Measurements from ENCODE around the gene FREM2.

FREM2 gene

DNA sequence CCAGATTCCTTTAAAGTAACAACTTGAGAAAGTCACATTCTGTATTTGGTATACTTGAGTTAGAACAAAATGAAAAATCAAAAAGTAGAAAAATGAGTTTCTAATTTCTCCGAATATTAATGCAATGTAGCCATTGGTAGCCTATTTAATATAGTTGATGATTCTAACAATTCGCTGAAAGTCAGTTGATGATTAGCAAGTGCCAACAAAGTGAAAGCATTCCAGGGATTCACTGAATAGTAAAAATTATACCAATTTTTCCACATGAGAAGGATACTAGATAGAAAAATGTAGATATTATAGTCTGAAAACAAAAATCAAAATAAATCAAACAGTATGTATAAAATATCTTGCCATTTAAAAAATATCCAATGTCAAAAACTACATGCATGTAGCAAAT lies 117.2 kb downstream of the FREM2 start:
- Histone ChIP-seq H3K4me3 (ENCODE audit: low read length) (peak overlapping the region; percentile 44; the same call in 1 of the 2 replicates), H3K36me3 (ENCODE audit: insufficient read depth, low read depth, low read length) (no peaks in the 10 kb centered on the region), H3K4me1 (ENCODE audit: insufficient read depth, low read length) (peaks cover 28% of the 10 kb centered on the region), H3K9ac (ENCODE audit: low read depth, low read length) (peak overlapping the region; percentile 50; the same call in 1 of the 2 replicates), H3K27ac (ENCODE audit: low read length) (no peak overlapping the region), H3K27me3 (ENCODE audit: insufficient read depth, low read length) (no peaks in the 10 kb centered on the region), H3K9me3 (ENCODE audit: insufficient read depth, low read depth, low read length) (peaks cover 6% of the 10 kb centered on the region; the same call in 1 of the 2 replicates)

DNA sequence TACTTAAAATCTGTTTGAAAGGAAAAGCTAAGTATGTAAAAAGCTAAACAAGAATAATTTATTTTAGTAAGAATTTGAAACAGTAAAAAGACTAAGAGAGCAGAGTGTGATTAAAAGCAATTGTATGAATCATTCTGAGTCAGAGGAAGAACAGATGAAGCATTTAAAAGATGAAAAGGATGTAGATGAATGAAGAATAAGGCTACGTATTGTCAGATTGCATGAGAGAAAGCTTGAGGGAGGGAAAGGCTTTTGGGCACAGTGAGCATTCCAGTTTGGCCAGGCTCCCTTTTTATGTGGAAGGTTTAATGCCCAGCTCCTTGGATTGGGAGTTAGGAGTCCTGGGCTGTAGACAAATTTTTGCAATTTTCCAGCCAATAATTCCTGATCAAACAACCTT lies 117.7 kb downstream of the FREM2 start:
- H3K27ac ChIP-seq (ENCODE audit: low read length): no peak overlapping the region
- no peaks in the 10 kb centered on the region for H3K36me3 ChIP-seq (ENCODE audit: insufficient read depth, low read depth, low read length)
- peaks cover 28% of the 10 kb centered on the region for H3K4me1 ChIP-seq (ENCODE audit: insufficient read depth, low read length)
- H3K27me3 ChIP-seq (ENCODE audit: insufficient read depth, low read length): no peaks in the 10 kb centered on the region
- peaks cover 10% of the 10 kb centered on the region; the same call in 1 of the 2 replicates for H3K9me3 ChIP-seq (ENCODE audit: insufficient read depth, low read depth, low read length)
- H3K9ac ChIP-seq (ENCODE audit: low read depth, low read length): peak overlapping the region; percentile 4; the same call in 1 of the 2 replicates
- no peak overlapping the region for H3K4me3 ChIP-seq (ENCODE audit: low read length)

DNA sequence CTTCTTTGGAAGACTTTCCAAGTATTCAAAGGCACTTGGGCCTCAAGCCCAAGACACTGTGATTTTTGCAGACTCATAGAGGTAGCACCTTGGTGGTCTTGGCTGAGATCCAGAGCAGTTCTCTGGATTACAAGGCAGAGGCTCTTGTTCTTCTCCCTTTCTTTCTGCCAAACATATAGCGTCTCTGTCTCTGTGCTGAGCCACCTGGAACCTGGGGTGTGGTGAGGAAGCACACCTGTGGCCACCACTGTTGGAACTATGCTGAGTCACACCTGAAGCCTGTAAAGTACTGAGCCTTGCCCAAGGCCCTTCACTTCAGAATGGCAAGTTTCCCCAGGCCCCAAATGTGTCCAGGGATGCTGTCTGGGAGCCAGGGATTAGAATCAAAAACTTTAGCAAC lies 127.5 kb downstream of the FREM2 start:
- no peak overlapping the region for H3K27ac ChIP-seq (ENCODE audit: low read length)
- H3K9me3 ChIP-seq (ENCODE audit: insufficient read depth, low read depth, low read length): peaks cover 12% of the 10 kb centered on the region; the same call in 1 of the 2 replicates
- H3K36me3 ChIP-seq (ENCODE audit: insufficient read depth, low read depth, low read length): no peaks in the 10 kb centered on the region
- no peaks in the 10 kb centered on the region for H3K27me3 ChIP-seq (ENCODE audit: insufficient read depth, low read length)
- no peak overlapping the region for H3K9ac ChIP-seq (ENCODE audit: low read depth, low read length)
- H3K4me1 ChIP-seq (ENCODE audit: insufficient read depth, low read length): no peaks in the 10 kb centered on the region
- H3K4me3 ChIP-seq (ENCODE audit: low read length): no peak overlapping the region

DNA sequence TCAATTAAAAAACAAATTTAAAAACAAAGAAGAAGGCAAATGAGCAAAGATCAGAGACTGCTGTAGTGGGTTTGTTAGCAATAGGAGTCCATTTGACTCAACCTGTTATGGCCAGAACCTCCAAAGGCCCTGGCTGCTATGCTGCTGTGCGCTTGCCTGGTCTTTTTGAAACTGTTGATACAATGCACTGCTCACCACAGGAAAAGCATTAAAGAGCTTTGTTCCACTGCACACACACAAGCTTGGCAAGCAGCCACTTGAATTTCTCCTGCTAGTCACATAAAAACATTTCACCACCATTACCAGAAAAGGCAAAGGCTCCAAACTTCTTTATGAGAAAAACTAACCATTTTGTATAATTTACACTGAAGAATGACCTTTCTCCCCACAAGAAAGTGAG lies 132.2 kb downstream of the FREM2 start:
- no peaks in the 10 kb centered on the region for H3K9me3 ChIP-seq (ENCODE audit: insufficient read depth, low read depth, low read length)
- H3K4me3 ChIP-seq (ENCODE audit: low read length): no peak overlapping the region
- H3K4me1 ChIP-seq (ENCODE audit: insufficient read depth, low read length): no peaks in the 10 kb centered on the region
- H3K27ac ChIP-seq (ENCODE audit: low read length): no peak overlapping the region
- no peaks in the 10 kb centered on the region for H3K36me3 ChIP-seq (ENCODE audit: insufficient read depth, low read depth, low read length)
- no peak overlapping the region for H3K9ac ChIP-seq (ENCODE audit: low read depth, low read length)
- H3K27me3 ChIP-seq (ENCODE audit: insufficient read depth, low read length): no peaks in the 10 kb centered on the region

DNA sequence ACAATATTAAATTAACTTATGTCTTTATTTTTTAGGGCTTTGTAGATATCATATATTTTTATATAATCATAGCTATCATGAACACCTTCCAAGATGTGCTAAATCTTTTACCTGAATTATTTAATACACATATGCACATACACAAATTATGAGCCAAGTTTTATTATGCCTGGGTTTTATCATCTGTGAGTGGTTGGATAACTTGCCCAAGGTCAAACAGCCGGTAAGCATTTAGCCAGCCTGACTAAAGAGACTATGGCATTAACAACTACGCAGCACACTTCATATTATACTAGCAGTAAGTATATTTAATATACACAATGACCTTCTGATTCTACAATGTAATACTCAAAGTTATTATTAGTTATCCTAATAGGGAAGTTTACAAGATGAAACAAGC lies 132.7 kb downstream of the FREM2 start:
- H3K4me1 ChIP-seq (ENCODE audit: insufficient read depth, low read length): peaks cover 2% of the 10 kb centered on the region; the same call in 1 of the 2 replicates
- no peak overlapping the region for H3K27ac ChIP-seq (ENCODE audit: low read length)
- no peaks in the 10 kb centered on the region for H3K36me3 ChIP-seq (ENCODE audit: insufficient read depth, low read depth, low read length)
- no peak overlapping the region for H3K4me3 ChIP-seq (ENCODE audit: low read length)
- no peaks in the 10 kb centered on the region for H3K27me3 ChIP-seq (ENCODE audit: insufficient read depth, low read length)
- no peak overlapping the region for H3K9ac ChIP-seq (ENCODE audit: low read depth, low read length)
- H3K9me3 ChIP-seq (ENCODE audit: insufficient read depth, low read depth, low read length): no peaks in the 10 kb centered on the region

DNA sequence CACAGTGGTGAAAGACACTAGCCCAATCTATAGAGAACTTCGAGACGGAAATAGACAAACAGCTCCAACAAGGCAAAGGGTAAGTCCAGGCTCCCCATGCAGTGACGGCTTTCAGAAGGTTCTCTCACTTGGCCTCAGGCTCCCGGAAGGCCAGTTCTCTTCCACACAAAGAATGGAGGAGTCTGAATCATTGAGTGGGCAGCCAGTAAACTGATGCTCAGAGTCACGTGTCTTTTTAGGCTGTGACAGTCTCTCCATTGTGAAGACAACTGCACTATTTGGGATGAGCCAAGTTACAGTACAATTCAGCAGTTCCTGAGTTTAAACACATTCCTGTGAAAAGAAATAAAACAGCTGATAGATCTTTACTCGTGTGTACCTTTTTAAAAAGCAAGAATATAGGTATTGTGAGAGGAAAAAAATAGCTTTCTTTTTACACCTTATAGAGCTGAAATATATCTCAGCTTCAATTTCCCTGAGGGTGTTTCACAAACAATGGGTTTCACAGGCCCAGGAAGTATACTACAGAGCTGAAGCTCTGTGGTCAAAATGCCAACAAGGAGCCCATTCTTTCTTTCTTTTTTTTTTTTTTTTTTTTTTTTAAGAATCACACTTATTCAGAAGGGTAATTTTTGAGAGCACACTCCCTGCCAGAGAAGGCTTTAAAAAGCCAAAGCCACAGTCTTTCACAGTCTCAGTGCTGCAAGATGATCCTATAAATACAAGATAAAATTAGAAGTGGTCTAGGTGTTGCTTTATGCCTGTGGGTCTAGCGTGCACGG lies 135.1 kb downstream of the FREM2 start:
- Histone ChIP-seq H3K27ac (ENCODE audit: low read length) (peak overlapping the region; percentile 49), H3K4me1 (ENCODE audit: insufficient read depth, low read length) (peaks cover 6% of the 10 kb centered on the region), H3K9me3 (ENCODE audit: insufficient read depth, low read depth, low read length) (no peaks in the 10 kb centered on the region), H3K9ac (ENCODE audit: low read depth, low read length) (no peak overlapping the region), H3K4me3 (ENCODE audit: low read length) (no peak overlapping the region), H3K27me3 (ENCODE audit: insufficient read depth, low read length) (no peaks in the 10 kb centered on the region), H3K36me3 (ENCODE audit: insufficient read depth, low read depth, low read length) (no peaks in the 10 kb centered on the region)

DNA sequence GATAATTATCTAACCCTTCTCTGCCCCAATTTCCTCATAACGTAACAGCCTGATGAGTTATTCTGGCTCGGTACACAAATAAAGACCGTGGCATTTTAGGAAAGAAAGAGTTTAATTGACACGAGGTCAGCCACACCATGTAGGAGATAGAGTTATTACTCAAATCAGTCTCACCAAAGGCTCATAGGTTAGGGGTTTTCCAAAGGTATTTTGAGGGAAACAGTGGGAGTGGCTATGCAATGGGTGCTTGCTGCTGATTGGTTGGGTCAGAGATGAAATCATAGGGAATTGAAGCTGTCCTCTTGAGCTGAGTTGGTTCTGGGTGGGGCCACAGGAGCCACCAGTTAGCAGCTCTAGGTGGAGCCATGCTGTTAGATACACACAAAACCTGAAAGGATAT lies 137.5 kb downstream of the FREM2 start:
- H3K4me3 ChIP-seq (ENCODE audit: low read length): no peak overlapping the region
- no peaks in the 10 kb centered on the region for H3K9me3 ChIP-seq (ENCODE audit: insufficient read depth, low read depth, low read length)
- no peaks in the 10 kb centered on the region for H3K27me3 ChIP-seq (ENCODE audit: insufficient read depth, low read length)
- no peak overlapping the region for H3K27ac ChIP-seq (ENCODE audit: low read length)
- no peak overlapping the region for H3K9ac ChIP-seq (ENCODE audit: low read depth, low read length)
- no peaks in the 10 kb centered on the region for H3K36me3 ChIP-seq (ENCODE audit: insufficient read depth, low read depth, low read length)
- peaks cover 6% of the 10 kb centered on the region for H3K4me1 ChIP-seq (ENCODE audit: insufficient read depth, low read length)

DNA sequence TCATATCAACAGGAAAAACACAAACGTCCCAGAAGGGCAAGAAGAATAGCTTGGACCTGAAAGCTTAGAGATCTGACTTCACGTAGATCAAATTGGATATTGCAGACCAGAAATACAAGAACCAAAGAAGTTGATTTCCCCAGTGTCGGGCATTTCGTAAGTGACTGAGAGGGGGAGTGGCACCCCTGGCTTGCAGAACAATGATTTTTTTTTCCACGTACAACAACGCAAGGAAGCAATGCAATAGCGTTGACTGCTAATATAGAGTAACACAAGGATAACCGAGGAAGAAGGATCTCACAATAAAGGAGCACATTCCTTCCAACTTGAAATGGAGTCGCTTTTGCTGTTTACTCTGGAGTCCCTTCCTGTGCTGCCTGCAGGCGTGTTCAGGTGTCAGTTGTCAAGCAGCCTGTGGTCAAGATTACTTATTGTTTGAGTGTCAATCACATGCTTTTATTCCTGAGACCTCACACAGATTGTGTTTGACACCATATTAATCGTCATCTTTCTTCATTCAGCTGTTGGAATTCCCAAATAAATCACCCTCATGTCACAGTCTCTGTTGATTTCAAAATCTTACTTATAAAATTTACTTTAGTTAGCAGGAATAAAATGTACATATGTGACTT lies 139.4 kb downstream of the FREM2 start:
- Histone ChIP-seq H3K4me3 (ENCODE audit: low read length) (no peak overlapping the region), H3K9me3 (ENCODE audit: insufficient read depth, low read depth, low read length) (no peaks in the 10 kb centered on the region), H3K27me3 (ENCODE audit: insufficient read depth, low read length) (no peaks in the 10 kb centered on the region), H3K9ac (ENCODE audit: low read depth, low read length) (no peak overlapping the region), H3K4me1 (ENCODE audit: insufficient read depth, low read length) (peaks cover 6% of the 10 kb centered on the region), H3K27ac (ENCODE audit: low read length) (no peak overlapping the region), H3K36me3 (ENCODE audit: insufficient read depth, low read depth, low read length) (no peaks in the 10 kb centered on the region)

DNA sequence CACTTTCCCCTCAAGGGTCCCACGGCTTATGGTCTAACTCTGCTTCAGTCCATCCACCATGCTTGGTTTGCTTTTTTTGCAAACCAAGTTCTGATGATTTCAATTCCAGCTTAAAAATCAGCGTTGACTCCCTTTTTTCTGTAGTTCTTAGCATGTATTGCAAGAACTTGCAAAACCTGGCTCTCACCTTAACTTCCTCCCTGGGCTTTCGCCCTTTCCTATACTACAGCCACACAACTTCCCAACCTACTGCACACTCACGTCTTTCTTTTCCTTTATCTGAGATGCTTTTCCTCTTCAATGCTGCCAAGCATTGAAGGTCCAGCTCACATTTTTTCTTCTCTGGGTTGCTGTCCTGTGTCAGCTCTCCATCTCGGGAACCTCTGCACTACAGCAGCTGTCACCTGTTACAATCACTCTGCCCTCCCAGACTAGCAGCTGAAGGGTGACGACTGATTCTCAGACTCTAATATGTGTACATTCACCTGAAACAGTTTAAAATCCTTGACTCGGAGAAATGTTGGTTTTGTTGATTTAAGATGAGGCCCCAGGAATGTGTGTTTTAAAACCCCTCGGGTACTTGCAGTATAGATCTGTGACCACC lies 143.7 kb downstream of the FREM2 start:
- Histone ChIP-seq H3K27me3 (ENCODE audit: insufficient read depth, low read length) (no peaks in the 10 kb centered on the region), H3K27ac (ENCODE audit: low read length) (no peak overlapping the region), H3K9me3 (ENCODE audit: insufficient read depth, low read depth, low read length) (no peaks in the 10 kb centered on the region), H3K4me1 (ENCODE audit: insufficient read depth, low read length) (peaks cover 3% of the 10 kb centered on the region), H3K4me3 (ENCODE audit: low read length) (no peak overlapping the region), H3K9ac (ENCODE audit: low read depth, low read length) (no peak overlapping the region), H3K36me3 (ENCODE audit: insufficient read depth, low read depth, low read length) (no peaks in the 10 kb centered on the region)

DNA sequence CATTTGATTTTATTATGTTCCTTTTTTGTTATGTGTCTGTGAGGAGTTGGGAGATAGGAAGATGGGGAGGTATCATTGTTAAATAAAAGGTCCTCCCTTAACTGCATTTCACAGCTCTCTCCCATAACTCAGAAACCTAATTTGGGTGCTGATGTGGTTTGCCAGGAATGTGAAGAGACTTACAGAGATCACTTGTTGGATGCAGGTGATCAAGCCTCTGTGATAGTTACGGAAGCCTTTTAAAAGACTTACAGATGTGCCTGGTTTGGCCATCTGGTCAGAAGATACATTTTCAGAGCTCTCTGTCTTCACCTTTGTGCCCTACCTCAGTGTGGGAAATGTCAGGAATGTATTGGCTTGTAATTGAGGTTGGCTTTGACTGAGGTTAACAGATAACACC lies 157.7 kb downstream of the FREM2 start:
- Histone ChIP-seq H3K4me3 (ENCODE audit: low read length) (no peak overlapping the region), H3K36me3 (ENCODE audit: insufficient read depth, low read depth, low read length) (peaks cover 19% of the 10 kb centered on the region), H3K27ac (ENCODE audit: low read length) (no peak overlapping the region), H3K27me3 (ENCODE audit: insufficient read depth, low read length) (no peaks in the 10 kb centered on the region), H3K9me3 (ENCODE audit: insufficient read depth, low read depth, low read length) (no peaks in the 10 kb centered on the region), H3K9ac (ENCODE audit: low read depth, low read length) (no peak overlapping the region), H3K4me1 (ENCODE audit: insufficient read depth, low read length) (0 out of 2 replicates have a peak, but pooled peaks cover 3% of the 10 kb centered on the region)

DNA sequence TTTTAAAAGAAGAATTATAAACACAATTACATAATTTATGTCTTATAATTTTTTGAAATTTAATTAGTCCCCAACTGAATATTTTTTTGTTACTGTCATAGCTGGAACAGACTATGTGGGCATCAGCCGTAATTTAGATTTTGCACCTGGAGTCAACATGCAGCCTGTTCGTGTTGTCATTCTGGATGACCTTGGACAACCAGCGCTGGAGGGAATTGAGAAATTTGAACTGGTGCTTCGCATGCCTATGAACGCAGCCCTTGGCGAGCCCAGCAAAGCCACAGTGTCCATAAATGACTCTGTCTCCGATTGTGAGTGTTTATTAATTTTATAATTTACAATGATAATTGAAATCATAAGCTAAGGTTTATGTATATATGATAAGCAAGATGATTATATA lies 161.5 kb downstream of the FREM2 start:
- Histone ChIP-seq H3K27me3 (ENCODE audit: insufficient read depth, low read length) (no peaks in the 10 kb centered on the region), H3K27ac (ENCODE audit: low read length) (no peak overlapping the region)

More for the DNA sequence above, 161.5 kb downstream of the FREM2 start:
- H3K4me3 ChIP-seq (ENCODE audit: low read length): no peak overlapping the region
- H3K9me3 ChIP-seq (ENCODE audit: insufficient read depth, low read depth, low read length): no peaks in the 10 kb centered on the region
- H3K4me1 ChIP-seq (ENCODE audit: insufficient read depth, low read length): 0 out of 2 replicates have a peak, but pooled peaks cover 3% of the 10 kb centered on the region
- H3K9ac ChIP-seq (ENCODE audit: low read depth, low read length): no peak overlapping the region
- peaks cover 38% of the 10 kb centered on the region for H3K36me3 ChIP-seq (ENCODE audit: insufficient read depth, low read depth, low read length)

Data from iPS-20b (cell line).